ENCODE results near the gene DCC.

Gene DCC

GRCh38 chr18:52437161-52437560, 97.2 kb downstream of the DCC start:
- Histone ChIP-seq H3K27me3 (ENCODE audit: insufficient read depth, poor library complexity, severe bottlenecking) (peaks cover 7% of the 10 kb centered on the region), H3K36me3 (ENCODE audit: low read depth) (no peaks in the 10 kb centered on the region), H3K27ac (ENCODE audit: poor library complexity, severe bottlenecking) (no peak overlapping the region), H3K4me3 (ENCODE audit: severe bottlenecking) (no peak overlapping the region), H3K9me3 (ENCODE audit: severe bottlenecking) (no peaks in the 10 kb centered on the region), H3K4me1 (ENCODE audit: insufficient read depth, poor library complexity, severe bottlenecking) (no peaks in the 10 kb centered on the region)
- TF ChIP-seq, protein P1, sequence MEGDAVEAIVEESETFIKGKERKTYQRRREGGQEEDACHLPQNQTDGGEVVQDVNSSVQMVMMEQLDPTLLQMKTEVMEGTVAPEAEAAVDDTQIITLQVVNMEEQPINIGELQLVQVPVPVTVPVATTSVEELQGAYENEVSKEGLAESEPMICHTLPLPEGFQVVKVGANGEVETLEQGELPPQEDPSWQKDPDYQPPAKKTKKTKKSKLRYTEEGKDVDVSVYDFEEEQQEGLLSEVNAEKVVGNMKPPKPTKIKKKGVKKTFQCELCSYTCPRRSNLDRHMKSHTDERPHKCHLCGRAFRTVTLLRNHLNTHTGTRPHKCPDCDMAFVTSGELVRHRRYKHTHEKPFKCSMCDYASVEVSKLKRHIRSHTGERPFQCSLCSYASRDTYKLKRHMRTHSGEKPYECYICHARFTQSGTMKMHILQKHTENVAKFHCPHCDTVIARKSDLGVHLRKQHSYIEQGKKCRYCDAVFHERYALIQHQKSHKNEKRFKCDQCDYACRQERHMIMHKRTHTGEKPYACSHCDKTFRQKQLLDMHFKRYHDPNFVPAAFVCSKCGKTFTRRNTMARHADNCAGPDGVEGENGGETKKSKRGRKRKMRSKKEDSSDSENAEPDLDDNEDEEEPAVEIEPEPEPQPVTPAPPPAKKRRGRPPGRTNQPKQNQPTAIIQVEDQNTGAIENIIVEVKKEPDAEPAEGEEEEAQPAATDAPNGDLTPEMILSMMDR (IDR thresholded peaks at IDR 0.05; ENCODE audit: poor library complexity, severe bottlenecking), result no peak
- ATAC-seq (ENCODE audit: low read depth), result no peak
- DNase-seq (ENCODE audit: low spot score), result no peak

DNA sequence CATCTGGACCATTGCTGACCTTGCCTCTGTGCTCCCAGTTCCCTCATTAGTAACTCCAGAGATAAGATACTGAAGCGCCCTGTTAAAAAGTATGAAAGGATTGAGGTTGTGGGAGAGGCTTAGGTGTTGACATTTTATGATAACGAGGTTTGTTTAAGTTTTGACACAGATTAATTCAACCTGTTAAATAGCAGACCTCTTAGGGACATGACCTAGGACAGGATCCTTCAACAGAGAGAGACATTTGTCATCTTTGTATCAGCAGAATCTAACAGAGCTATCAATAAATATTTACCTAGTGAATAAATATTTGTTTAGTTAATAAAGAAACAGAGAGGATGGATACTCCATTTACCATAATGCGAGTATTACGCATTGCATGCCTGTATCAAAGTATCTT, 99.5 kb downstream of the DCC start:
- no peak for DNase-seq (ENCODE audit: low spot score)
- H3K27ac ChIP-seq (ENCODE audit: poor library complexity, severe bottlenecking), result no peak overlapping the region
- H3K4me1 ChIP-seq (ENCODE audit: insufficient read depth, poor library complexity, severe bottlenecking), result no peaks in the 10 kb centered on the region
- no peaks in the 10 kb centered on the region for H3K9me3 ChIP-seq (ENCODE audit: severe bottlenecking)
- no peaks in the 10 kb centered on the region for H3K36me3 ChIP-seq (ENCODE audit: low read depth)
- ATAC-seq (ENCODE audit: low read depth), result no peak
- H3K27me3 ChIP-seq (ENCODE audit: insufficient read depth, poor library complexity, severe bottlenecking), result no peaks in the 10 kb centered on the region
- no peak overlapping the region for H3K4me3 ChIP-seq (ENCODE audit: severe bottlenecking)
- TF ChIP-seq, protein P1 (IDR thresholded peaks at IDR 0.05; ENCODE audit: poor library complexity, severe bottlenecking), result no peak

DNA sequence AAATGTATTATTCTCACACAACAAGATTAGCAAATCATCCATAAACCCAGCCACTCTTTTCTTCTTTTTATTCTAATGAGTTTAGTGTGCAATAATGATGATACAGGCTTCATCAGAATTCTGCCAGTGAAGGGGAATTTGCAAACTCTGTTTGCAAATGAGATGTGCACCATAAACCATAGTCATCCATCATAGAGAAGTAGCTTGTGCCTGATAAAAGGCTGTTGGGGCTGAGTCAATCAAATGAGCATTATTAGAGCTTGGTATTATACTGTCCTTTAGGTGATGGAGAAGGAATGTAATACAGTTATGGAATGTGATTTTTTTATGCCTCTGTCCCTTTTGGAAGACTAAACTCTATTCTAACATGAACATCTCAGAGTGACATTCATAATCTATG, 101.8 kb downstream of the DCC start:
- Histone ChIP-seq H3K4me3 (ENCODE audit: severe bottlenecking) (no peak overlapping the region), H3K36me3 (ENCODE audit: low read depth) (no peaks in the 10 kb centered on the region), H3K27ac (ENCODE audit: poor library complexity, severe bottlenecking) (no peak overlapping the region), H3K9me3 (ENCODE audit: severe bottlenecking) (no peaks in the 10 kb centered on the region), H3K4me1 (ENCODE audit: insufficient read depth, poor library complexity, severe bottlenecking) (no peaks in the 10 kb centered on the region), H3K27me3 (ENCODE audit: insufficient read depth, poor library complexity, severe bottlenecking) (no peaks in the 10 kb centered on the region)
- ATAC-seq (ENCODE audit: low read depth), result no peak
- no peak for DNase-seq (ENCODE audit: low spot score)
- TF ChIP-seq, protein P1 (IDR thresholded peaks at IDR 0.05; ENCODE audit: poor library complexity, severe bottlenecking), result no peak

DNA sequence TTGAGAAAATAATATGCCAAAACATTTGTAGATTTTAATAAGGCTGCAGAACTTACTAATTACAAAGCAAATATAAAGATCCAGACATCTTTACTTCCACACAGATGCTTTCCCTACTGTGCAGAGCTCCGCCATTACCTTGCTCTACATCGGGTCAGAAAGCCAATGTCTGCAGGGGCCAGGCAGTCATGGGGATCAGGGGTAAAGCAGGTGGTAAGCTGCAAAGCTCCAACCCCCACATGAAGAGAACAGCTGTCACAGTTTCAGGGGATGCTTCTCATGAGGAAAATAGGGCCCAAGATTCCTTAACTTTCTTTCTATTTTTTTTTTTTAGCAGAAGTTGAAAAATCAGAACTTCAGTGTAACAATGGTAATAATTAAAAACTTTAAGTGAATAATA, 102.7 kb downstream of the DCC start:
- no peak overlapping the region for H3K27ac ChIP-seq (ENCODE audit: poor library complexity, severe bottlenecking)
- no peak for ATAC-seq (ENCODE audit: low read depth)
- no peaks in the 10 kb centered on the region for H3K4me1 ChIP-seq (ENCODE audit: insufficient read depth, poor library complexity, severe bottlenecking)
- no peak overlapping the region for H3K4me3 ChIP-seq (ENCODE audit: severe bottlenecking)
- no peaks in the 10 kb centered on the region for H3K27me3 ChIP-seq (ENCODE audit: insufficient read depth, poor library complexity, severe bottlenecking)
- no peaks in the 10 kb centered on the region for H3K9me3 ChIP-seq (ENCODE audit: severe bottlenecking)
- no peak for DNase-seq (ENCODE audit: low spot score)
- TF ChIP-seq, protein P1 (IDR thresholded peaks at IDR 0.05; ENCODE audit: poor library complexity, severe bottlenecking), result no peak
- H3K36me3 ChIP-seq (ENCODE audit: low read depth), result no peaks in the 10 kb centered on the region

- TF ChIP-seq, protein P1 (IDR thresholded peaks at IDR 0.05; ENCODE audit: poor library complexity, severe bottlenecking), result no peak
- Histone ChIP-seq H3K36me3 (ENCODE audit: low read depth) (no peaks in the 10 kb centered on the region), H3K27me3 (ENCODE audit: insufficient read depth, poor library complexity, severe bottlenecking) (no peaks in the 10 kb centered on the region), H3K27ac (ENCODE audit: poor library complexity, severe bottlenecking) (no peak overlapping the region), H3K9me3 (ENCODE audit: severe bottlenecking) (no peaks in the 10 kb centered on the region), H3K4me1 (ENCODE audit: insufficient read depth, poor library complexity, severe bottlenecking) (no peaks in the 10 kb centered on the region), H3K4me3 (ENCODE audit: severe bottlenecking) (no peak overlapping the region)
- ATAC-seq (ENCODE audit: low read depth), result no peak
- no peak for DNase-seq (ENCODE audit: low spot score)
These were observed 111.3 kb downstream of the DCC start for GRCh38 chr18:52451256-52451655.
